ENCODE measurements around the gene MTARC1.

MTARC1 gene

GRCh38 chr1:220806408-220806807 lies 19.7 kb downstream of the MTARC1 start:
- DNase-seq (ENCODE audit: low read depth, low spot score), result no peak

- no peak for DNase-seq (ENCODE audit: low read depth, low spot score)
Observed at GRCh38 chr1:220807726-220808125, 21.0 kb downstream of the MTARC1 start.

- peak; percentile 52 for DNase-seq (ENCODE audit: low read depth, low spot score)
Observed at GRCh38 chr1:220808345-220809186, 21.9 kb downstream of the MTARC1 start.

- no peak for DNase-seq (ENCODE audit: low read depth, low spot score)
Observed at GRCh38 chr1:220809187-220809550, 22.5 kb downstream of the MTARC1 start.

- DNase-seq (ENCODE audit: low read depth, low spot score), result no peak
Observed at GRCh38 chr1:220809704-220810103, 23.0 kb downstream of the MTARC1 start.

- DNase-seq (ENCODE audit: low read depth, low spot score), result peak; percentile 87
Observed at GRCh38 chr1:220810179-220810653, 23.5 kb downstream of the MTARC1 start.

DNA sequence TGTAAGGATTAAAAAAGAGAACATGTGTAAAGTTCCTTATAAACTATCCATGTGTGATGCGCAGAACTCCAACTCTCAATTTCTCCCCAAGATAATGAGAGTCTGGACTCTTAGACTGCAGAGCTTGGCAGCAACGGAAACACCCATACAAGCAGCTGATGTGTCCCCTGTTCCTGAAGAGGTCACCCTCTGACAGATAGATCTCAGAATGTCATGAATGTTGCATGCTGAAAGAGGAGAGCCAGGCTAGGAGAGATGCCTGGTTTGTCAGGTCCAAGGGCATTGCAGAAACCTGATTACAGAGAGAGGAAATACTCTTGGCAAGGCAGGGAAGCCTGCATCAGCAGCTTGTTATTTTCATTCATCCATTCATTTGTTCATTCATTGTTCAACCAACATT lies 24.2 kb downstream of the MTARC1 start:
- DNase-seq (ENCODE audit: low read depth, low spot score), result no peak

- DNase-seq (ENCODE audit: low read depth, low spot score), result no peak
Observed at GRCh38 chr1:220811695-220812094, 25.0 kb downstream of the MTARC1 start.

GRCh38 chr1:220812308-220812707 lies 25.6 kb downstream of the MTARC1 start:
- no peak for DNase-seq (ENCODE audit: low read depth, low spot score)

DNA sequence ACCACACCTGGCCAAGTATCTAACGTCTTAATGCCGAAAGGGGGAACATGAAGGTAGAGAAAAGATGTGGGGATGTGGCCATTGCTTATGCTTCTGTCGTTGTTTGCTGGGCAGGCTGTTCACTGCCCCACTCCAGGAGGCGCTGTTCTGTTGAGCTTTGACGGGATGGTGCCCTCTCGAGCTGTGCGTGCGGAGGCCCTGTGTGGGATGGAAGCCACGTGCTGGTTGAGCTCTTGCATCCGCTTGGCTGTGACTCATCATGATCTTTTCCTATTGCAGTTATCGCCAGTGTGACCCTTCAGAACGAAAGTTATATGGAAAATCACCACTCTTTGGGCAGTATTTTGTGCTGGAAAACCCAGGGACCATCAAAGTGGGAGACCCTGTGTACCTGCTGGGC lies 26.3 kb downstream of the MTARC1 start:
- no peak for DNase-seq (ENCODE audit: low read depth, low spot score)

- no peak for DNase-seq (ENCODE audit: low read depth, low spot score)
Observed at GRCh38 chr1:220815409-220815808, 28.7 kb downstream of the MTARC1 start.

DNA sequence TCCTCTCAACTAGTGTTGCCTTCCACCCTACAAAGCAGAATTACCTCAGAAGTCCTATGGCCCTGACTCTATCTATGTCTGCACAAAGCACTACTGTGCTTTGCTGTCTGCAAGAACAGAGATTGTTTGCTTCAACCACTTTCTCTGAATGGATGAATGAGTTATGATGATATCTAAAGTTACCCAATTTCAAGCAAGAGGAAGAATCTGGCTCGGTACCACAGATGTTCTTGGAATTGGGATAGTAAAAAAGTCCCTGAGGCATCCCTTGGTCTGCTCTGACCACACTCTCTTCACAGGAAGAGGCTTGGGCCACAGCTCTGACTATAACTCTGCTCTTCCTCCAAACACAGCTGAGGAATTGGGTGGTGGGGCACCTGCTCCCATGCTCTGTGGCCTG lies 31.2 kb downstream of the MTARC1 start:
- no peak for DNase-seq (ENCODE audit: low read depth, low spot score)

GRCh38 chr1:220818421-220819173 lies 31.9 kb downstream of the MTARC1 start:
- peak; percentile 87 for DNase-seq (ENCODE audit: low read depth, low spot score)

DNA sequence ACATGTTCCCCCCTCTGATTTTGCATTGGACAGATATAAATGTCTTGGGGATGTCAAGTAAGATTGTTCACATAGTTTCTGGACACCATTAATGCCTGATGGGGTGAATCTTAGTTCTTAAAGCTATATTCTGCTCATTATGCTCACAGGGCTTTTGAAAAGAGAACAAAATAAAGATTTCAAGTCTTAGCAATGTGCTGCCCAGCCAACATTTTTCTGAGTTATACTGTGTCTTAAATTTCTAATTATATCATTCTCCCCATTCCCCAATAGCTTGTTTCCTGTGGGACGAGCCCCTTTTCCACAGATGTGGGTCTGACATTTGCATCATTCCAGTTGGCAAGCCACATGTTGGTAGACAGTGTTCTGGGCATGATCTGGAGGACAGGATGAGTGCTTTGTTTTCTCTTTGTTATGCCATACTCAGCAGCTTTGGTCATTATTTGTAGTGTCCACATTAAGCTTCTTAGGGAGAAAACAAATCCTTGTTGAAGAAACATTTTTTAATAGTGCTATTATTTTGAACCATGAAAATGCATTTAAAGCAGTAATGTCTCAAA lies 32.8 kb downstream of the MTARC1 start:
- no peak for DNase-seq (ENCODE audit: low read depth, low spot score)

GRCh38 chr1:220824031-220824989 lies 37.6 kb downstream of the MTARC1 start:
- DNase-seq (ENCODE audit: low read depth, low spot score), result no peak

DNA sequence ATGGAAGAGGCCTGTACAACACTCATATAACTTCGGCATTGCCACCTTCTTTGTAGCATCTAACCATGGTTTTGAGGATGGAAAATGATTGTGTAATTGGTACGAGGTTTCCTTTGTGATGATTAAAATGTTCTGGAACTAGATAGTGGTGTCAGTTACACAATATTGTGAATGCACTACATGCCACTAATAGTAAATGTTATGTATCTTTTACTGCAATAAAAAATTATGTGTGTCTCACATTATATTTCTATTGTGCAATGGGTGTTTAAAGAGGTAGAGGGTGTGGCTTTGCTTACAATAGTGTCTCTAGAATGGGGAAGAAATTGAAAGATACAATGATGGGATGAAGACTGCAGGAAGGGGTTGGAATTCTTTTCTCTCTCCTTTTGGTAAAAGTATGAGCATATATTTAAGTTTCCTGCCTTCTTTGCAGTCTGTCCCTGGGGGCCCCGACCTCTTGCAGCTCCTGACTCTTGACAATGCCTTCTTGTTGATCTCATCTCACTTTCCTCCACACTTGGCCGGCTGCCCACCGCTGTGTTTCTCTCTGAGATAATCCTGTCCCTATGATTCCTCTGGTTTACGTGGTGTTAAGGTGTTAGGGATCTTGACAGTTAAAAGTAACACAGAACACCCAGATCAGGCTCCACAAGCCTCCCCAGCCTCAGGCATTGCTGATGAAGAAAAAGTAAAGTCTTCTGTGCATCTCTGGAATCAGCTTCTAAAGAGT lies 39.3 kb downstream of the MTARC1 start:
- no peak for DNase-seq (ENCODE audit: low read depth, low spot score)

GRCh38 chr1:220826729-220827128 lies 40.0 kb downstream of the MTARC1 start:
- no peak for DNase-seq (ENCODE audit: low read depth, low spot score)

DNA sequence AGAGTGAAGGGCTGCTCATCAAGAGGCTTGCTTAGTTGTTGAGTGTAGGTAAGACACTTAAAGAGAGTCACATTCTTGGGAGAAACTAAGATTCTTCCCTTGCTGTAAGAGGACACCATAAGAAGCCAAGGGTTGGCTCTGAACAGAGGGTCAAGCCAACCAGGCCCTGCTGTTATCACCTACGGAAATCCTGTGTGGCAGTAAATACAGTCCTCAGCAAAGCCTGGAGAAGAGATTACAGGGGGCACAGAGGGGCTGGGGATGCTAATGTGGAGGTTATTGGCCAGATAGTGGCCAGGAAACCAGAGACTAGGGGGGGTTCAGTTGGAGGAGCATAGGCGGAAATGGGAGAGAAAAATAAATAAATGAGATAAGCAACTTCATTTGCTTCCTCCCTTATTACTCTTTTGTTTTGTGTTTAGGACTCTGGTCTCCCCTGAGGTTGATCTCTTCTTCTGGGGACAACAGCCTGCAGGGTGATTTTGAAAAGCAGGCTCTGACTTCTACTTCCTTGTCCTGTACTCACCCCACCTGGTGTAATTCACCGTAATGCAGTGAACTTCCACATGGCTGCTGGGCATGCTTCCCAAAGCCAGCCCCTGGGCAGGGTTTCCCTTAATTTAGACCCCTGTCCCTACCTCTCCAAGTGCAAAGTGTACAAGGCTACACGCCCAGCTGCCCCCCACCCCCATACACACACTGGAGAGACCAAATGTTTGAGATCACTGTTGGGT lies 40.9 kb downstream of the MTARC1 start:
- peak; percentile 66 for DNase-seq (ENCODE audit: low read depth, low spot score)

DNA sequence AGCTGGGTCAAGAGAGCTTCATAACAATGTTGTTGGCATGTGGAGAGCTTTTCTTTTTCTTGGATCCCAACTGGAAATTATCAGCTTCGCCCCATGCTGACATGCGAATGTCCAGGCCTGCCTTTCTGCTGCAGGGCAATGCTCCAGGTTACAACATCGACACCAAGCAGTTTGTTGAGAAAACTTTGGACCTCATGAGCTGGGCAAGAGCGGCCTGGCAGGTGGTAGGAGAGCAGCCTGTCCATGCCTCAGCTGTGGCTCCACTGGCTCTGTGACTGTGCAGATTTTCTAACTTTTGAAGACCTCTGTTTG lies 41.4 kb downstream of the MTARC1 start:
- DNase-seq (ENCODE audit: low read depth, low spot score), result no peak

GRCh38 chr1:220828950-220829586 lies 42.4 kb downstream of the MTARC1 start:
- peak; percentile 43 for DNase-seq (ENCODE audit: low read depth, low spot score)

Measured in ELF-1 (cell line).